Retinal pigment epithelial cell (primary cell): Measurements from ENCODE around the gene ADAM19.

Source experiments
- DNase-seq: peaks from one replicate; pipeline ENCODE4 v3.0.0-alpha.2; 2010; ENCODE audit warnings: low read depth
- H3K4me3 ChIP-seq: 2 replicates; pipeline ENCODE4 v1.5.1; 2011; ENCODE audit warnings: mild to moderate bottlenecking, low read length, control low read depth, moderate library complexity
- TF ChIP-seq, protein P1 (sequence below): conservative IDR thresholded peaks from 2 replicates; pipeline ENCODE4 v1.5.1; 2011; ENCODE audit warnings: low read depth, low read length, control low read depth, inconsistent platforms

ADAM19 gene

DNA sequence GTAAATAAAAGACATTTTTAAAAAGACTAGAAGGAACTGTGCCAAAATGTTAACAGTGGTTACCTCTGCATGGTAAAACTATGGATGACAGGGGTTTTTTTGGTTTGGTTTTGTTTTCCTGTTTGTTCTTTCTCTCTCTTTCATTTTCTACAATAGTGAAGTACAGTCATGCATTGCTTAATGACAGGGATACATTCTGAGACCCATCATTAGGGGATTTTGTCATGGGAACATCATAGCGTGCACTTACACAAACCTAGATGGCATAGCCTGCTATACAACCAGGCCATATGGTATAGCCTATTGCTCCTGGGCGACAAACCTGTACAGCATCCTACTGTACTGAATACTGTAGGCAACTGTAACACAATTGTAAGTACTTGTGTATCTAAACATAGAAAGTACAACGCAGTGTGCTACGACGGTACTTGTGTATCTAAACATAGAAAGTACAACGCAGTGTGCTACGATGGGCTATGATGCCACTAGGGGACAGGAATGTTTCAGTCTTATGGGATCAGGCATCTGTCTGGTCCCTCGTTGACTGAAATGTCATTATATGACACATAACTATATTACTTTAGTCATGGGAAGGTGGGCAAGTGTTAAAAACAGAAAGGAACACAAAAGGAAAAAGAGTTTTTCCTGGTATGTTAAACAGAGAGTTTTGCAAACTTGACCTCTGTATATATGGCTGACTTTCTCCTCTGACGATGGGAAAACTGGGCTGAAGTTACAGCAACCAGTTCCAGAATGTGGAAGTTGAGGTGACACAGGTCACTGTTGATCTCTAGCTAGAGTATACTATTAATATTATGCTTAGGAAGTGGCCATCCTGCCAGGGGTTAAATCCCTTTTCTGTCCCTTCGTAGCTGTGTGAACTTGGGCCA lies 7.4 kb upstream of the ADAM19 start:
- TF ChIP-seq, protein P1, sequence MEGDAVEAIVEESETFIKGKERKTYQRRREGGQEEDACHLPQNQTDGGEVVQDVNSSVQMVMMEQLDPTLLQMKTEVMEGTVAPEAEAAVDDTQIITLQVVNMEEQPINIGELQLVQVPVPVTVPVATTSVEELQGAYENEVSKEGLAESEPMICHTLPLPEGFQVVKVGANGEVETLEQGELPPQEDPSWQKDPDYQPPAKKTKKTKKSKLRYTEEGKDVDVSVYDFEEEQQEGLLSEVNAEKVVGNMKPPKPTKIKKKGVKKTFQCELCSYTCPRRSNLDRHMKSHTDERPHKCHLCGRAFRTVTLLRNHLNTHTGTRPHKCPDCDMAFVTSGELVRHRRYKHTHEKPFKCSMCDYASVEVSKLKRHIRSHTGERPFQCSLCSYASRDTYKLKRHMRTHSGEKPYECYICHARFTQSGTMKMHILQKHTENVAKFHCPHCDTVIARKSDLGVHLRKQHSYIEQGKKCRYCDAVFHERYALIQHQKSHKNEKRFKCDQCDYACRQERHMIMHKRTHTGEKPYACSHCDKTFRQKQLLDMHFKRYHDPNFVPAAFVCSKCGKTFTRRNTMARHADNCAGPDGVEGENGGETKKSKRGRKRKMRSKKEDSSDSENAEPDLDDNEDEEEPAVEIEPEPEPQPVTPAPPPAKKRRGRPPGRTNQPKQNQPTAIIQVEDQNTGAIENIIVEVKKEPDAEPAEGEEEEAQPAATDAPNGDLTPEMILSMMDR = no peak
- no peak overlapping the region for H3K4me3 ChIP-seq
- DNase-seq = no peak

DNA sequence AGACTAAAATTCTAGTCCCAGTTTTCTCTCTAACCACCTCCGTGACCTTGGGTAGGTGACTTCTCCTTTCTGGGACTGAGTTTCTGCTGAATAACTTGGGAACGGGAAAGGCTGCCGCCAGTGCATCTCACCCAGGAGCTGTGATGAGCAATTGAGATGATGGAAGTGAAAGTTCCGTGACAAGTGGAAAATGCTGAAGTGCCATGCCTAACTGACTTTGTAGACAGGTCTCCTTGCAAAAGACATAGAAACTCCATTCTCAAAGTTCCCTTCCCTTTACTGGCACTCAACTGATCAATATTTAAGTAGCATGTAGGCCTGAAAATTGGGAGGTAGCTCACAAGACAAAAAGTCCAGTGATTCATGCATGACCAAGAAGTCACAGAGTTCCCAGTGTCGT lies 6.3 kb upstream of the ADAM19 start:
- TF ChIP-seq, protein P1 = no peak
- no peak for DNase-seq
- no peak overlapping the region for H3K4me3 ChIP-seq

- no peak for DNase-seq
- TF ChIP-seq, protein P1 = no peak
- no peak overlapping the region for H3K4me3 ChIP-seq
These were observed 2.7 kb upstream of the ADAM19 start for GRCh38 chr5:157578079-157578780.

DNA sequence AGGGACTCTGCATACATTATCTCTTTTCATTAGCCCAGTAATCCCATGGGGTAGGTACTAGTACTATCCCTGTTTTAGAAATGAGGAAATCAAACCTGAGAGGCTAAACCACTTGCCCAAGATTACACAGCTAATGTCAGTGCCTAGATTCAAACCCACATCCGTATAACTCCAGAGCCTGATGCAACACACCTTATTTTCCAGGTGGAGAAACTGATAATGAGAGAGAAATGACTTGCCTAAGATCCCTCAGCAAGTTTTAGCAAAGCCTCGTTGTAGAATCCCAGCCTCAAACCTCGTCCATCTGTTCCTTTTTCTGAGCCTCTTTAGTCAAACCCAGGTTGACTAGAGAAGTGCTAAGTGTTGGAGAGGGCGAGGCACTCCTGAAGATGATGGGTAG lies 1.1 kb upstream of the ADAM19 start:
- TF ChIP-seq, protein P1 = no peak
- DNase-seq = no peak
- no peak overlapping the region for H3K4me3 ChIP-seq

DNA sequence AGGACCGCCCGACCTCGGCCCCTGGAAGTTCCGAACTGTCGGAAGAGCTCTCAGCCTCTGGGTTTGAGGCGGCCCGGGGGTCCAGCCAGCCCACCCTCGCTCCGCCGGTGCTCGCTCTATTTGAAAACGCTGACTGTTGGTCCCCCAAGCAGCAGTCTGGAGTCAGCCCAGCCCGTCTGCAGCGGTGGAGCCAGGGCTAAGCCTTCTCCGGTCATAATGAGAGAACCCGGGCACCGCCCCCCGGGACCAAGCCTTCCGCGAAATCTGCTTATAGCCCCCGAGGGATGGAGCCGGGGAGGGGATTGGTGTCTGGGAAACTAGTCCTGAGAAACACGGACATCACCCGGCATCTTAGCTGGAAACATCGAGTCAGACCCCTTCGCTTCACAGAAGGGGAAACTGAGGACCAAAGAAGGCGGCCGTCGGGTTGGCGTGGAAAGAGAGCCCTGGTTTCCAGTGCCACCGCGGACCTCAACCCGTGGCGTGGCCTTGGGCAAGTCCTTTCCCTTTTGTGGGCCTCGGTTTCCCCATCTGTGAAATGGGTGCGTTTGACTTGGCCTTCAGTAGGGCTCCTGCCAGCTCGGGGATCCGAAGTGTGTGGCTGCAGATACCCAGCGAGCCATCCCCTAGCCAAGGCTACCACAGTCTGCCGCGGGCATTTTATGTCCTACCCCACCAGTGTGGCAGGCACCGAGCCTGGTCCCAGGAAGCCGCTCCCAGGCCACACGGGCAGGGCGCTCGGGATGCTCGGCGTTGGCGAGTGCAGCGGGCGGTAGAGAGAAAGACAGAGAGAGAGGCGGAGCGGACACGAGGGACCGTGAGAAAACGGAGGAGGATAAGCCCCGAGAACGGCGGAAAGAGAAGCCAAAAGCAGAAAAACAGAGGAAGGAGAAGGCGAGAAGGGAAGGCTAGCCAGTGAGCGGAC lies 857 bp downstream of the ADAM19 start:
- TF ChIP-seq, protein P1 = no peak
- DNase-seq = no peak
- H3K4me3 ChIP-seq = peak overlapping the region; percentile 79

GRCh38 chr5:157571357-157571827 lies 4.2 kb downstream of the ADAM19 start:
- H3K4me3 ChIP-seq = no peak overlapping the region
- no peak for DNase-seq
- TF ChIP-seq, protein P1 = no peak
